BLaER1 (cell line): Measurements from ENCODE around the gene SPAG6.
"Not testable (repeated sequence)": the region's sequence is repeated elsewhere in the genome, so short reads cannot be mapped to it uniquely, and the experiment has no call there.

ENCODE experiments used
- H3K27ac ChIP-seq: shearing (Covaris generic); formaldehyde crosslinking; 2 replicates; pipeline ENCODE4 v1.8.1; 2022
- H3K27me3 ChIP-seq: shearing (Covaris generic); formaldehyde crosslinking; 2 replicates; pipeline ENCODE4 v1.8.1; 2022
- H3K36me3 ChIP-seq: shearing (Covaris generic); formaldehyde crosslinking; 2 replicates; pipeline ENCODE4 v1.8.1; 2022
- H3K4me1 ChIP-seq: shearing (Covaris generic); formaldehyde crosslinking; 2 replicates; pipeline ENCODE4 v1.8.1; 2022
- H3K4me2 ChIP-seq: shearing (Covaris generic); formaldehyde crosslinking; 2 replicates; pipeline ENCODE4 v1.8.1; 2022
- H3K4me3 ChIP-seq: shearing (Covaris generic); formaldehyde crosslinking; 2 replicates; pipeline ENCODE4 v1.8.1; 2022
- H3K9ac ChIP-seq: shearing (Covaris generic); formaldehyde crosslinking; 2 replicates; pipeline ENCODE4 v1.8.1; 2022
- H3K9me3 ChIP-seq: shearing (Covaris generic); formaldehyde crosslinking; 2 replicates; pipeline ENCODE4 v1.8.1; 2022
- H4K20me1 ChIP-seq: shearing (Covaris generic); formaldehyde crosslinking; 2 replicates; pipeline ENCODE4 v1.8.1; 2022
- Cebpa-rat ChIP-seq: shearing (Covaris generic); IDR thresholded peaks from 2 replicates; pipeline ENCODE4 v1.8.1; 2022

Gene SPAG6

DNA sequence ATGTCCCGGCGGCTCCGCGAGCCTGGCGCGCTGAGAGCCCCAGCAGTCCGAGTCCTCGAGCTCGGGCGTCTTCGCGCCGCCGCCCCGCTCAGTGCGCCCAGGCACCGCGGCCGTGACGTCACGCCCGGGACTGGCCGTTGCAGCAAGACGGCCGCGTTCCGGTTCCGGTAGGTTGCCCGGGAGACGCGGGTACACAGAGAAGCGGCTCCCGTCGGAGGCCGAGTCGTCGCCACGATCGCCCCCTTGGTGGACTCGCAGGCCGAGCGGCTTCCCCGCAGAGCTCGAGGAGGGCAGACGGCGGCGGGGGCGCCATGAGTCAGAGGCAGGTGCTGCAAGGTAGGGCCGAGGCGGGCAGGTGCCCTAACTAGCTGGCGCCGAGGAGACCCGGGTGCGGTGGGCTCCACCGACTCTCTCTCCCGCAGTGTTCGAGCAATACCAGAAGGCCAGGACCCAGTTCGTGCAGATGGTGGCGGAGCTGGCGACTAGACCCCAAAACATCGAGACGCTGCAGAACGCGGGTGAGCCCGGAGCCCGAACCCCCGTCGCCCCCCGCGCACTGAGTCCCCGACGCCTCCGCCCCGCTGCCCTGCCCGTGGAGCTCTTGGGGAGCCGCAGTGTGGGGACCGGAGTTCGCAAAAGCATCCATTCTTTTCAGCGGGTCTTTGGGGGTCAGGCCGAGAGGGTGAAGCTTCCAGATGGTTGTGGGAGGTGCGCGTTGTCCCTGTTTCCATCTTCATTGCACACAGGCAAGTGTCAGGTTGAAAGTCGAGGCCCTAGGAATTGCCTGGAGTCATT lies at the start of gene SPAG6:
Gene SPAG6 (plus strand): TSS at position 196 of the 795 bp plus-strand sequence. CDS start 116 bp downstream, at position 312.
- H3K27ac ChIP-seq, result peak within 1 kb of the TSS; percentile 98
- peaks cover 62% of the 10 kb centered on the region for H3K27me3 ChIP-seq
- peak within 1 kb of the TSS; percentile 79 for H3K4me2 ChIP-seq
- H4K20me1 ChIP-seq, result peaks cover 16% of the 10 kb centered on the region
- H3K9me3 ChIP-seq, result peaks cover 14% of the 10 kb centered on the region
- TF ChIP-seq Cebpa-rat, result no peak
- H3K9ac ChIP-seq, result peak within 1 kb of the TSS; percentile 84
- H3K36me3 ChIP-seq, result no peaks in the 10 kb centered on the region
- peak within 1 kb of the TSS; percentile 70 for H3K4me3 ChIP-seq
- H3K4me1 ChIP-seq, result peaks cover 44% of the 10 kb centered on the region

DNA sequence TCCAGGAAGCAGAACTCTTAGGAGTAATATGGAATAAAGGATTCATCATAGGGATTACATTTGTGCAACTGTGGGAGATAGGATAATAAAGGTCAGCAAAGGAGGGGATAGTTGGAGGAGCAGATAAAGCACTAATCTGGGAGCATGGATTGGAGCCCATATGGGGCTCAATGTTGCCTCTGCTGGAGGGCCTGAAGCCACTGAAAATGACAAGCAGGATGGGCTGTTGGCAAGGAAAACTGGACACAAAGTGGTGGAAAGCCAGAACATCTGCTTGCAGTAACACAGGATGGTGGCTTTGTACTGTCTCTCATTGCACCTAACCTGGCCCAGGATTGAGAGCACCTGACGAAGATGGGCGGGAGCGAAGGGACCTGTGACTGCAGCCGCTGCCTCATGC lies 44.1 kb upstream of the SPAG6 start:
- no peaks in the 10 kb centered on the region for H3K36me3 ChIP-seq
- no peak overlapping the region for H3K4me2 ChIP-seq
- H3K4me3 ChIP-seq, result no peak overlapping the region
- no peaks in the 10 kb centered on the region for H3K9me3 ChIP-seq
- no peak for TF ChIP-seq Cebpa-rat
- no peaks in the 10 kb centered on the region for H3K27me3 ChIP-seq
- no peaks in the 10 kb centered on the region for H3K4me1 ChIP-seq
- H3K9ac ChIP-seq, result no peak overlapping the region
- no peaks in the 10 kb centered on the region for H4K20me1 ChIP-seq
- no peak overlapping the region for H3K27ac ChIP-seq

DNA sequence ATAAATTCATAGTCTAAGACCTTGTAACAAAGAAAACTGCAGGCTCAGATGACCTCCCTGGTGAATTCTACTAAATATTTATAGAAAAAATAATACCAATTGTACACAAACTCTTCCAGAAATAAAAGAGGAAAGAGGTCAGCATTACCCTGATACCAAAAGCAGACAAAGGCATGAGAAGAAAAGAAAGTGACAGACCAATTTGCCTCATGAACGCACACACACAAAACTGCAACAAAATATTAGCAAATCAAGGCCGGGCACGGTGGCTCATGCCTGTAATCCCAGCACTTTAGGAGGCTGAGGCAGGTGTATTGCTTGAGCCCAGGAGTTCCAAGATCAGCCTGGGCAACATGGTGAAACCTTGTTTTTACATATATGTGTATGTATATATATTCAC lies 41.8 kb upstream of the SPAG6 start:
- Histone ChIP-seq H3K4me2 (no peak overlapping the region), H4K20me1 (no peaks in the 10 kb centered on the region), H3K4me1 (no peaks in the 10 kb centered on the region), H3K9me3 (no peaks in the 10 kb centered on the region), H3K9ac (no peak overlapping the region), H3K4me3 (no peak overlapping the region), H3K36me3 (no peaks in the 10 kb centered on the region), H3K27me3 (peaks cover 15% of the 10 kb centered on the region; the same call in 1 of the 2 replicates), H3K27ac (no peak overlapping the region)
- no peak for TF ChIP-seq Cebpa-rat

DNA sequence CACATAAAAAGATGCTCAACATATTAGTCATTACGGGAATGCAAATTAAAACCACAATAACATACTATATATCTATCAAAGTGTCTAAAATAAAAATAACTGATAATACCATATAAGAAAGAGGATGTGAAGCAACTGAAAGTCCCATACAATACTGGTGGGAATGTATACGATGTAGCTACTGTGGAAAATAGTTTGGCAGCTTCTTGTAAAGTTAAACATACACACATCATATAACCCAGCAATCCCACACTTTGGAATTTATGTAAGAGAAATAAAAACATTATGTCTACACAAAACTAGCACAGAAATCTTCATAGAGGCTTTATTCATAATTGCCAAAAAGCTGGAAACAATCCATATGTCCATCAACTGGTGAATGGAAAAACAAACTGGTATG lies 39.6 kb upstream of the SPAG6 start:
- no peak for TF ChIP-seq Cebpa-rat
- H4K20me1 ChIP-seq, result peaks cover 7% of the 10 kb centered on the region; the same call in 1 of the 2 replicates
- H3K4me3 ChIP-seq, result no peak overlapping the region
- no peaks in the 10 kb centered on the region for H3K36me3 ChIP-seq
- peaks cover 33% of the 10 kb centered on the region for H3K27me3 ChIP-seq
- no peaks in the 10 kb centered on the region for H3K9me3 ChIP-seq
- H3K9ac ChIP-seq, result no peak overlapping the region
- no peaks in the 10 kb centered on the region for H3K4me1 ChIP-seq
- H3K27ac ChIP-seq, result no peak overlapping the region
- H3K4me2 ChIP-seq, result no peak overlapping the region

DNA sequence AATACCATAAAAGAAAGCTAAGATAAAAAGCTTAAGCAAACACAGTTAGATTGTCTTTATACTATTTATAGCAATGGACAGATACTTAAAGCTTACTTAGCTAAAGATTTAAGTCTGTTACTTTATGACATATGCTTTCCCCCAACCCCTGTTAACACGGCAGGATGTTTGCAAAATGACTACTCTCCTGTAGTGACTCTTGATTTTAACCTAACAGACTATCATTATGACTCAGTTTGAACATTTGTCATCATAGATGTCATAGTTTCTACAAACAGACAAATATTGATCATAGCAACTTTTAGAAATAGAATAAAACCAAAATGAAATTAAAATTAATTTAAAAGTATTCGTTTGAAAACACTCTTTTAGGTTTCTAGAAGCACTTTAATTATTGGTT lies 36.9 kb upstream of the SPAG6 start:
- Histone ChIP-seq H3K36me3 (no peaks in the 10 kb centered on the region), H3K9ac (no peak overlapping the region), H3K4me2 (no peak overlapping the region), H3K9me3 (no peaks in the 10 kb centered on the region), H3K4me3 (no peak overlapping the region), H3K27me3 (peaks cover 60% of the 10 kb centered on the region), H3K27ac (no peak overlapping the region), H4K20me1 (peaks cover 27% of the 10 kb centered on the region), H3K4me1 (no peaks in the 10 kb centered on the region)
- TF ChIP-seq Cebpa-rat, result no peak

DNA sequence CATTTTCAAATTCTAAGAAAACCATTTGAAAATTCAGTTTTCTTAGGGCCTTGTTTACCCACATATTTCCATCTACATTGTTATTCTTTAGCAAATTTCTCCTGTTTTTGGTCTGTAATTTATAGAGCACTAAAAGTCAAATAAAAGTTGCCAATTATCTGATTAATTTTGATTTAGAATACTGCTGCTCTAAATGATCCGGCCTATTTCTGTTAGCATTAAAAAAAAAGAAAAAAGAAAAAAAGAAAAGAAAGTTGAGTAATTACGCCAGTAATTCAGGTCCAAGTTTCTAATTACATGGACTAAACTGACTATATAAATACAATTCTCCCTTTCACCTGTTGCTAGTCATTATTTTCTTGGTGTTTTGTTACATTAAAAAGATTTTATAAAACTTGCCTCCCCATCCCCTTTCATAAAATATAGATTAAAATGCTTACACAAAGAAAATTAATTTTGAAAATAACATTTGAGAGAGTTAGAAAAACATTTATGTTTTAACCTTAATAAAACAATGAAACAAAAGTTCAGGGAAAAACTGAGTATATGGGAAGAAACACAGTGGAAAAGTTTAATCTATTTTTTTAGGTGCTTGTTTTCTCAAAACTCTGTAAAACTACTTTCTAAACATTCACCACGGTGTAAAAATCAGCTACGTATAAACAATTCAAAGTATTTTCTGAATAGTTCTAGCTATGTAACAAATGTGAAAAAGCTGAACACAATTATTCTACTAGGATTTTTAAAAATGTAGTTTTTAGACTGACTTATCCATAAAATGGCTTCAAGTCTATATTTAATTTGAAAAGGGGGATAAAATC lies 35.9 kb upstream of the SPAG6 start:
- Histone ChIP-seq H3K9me3 (no peaks in the 10 kb centered on the region), H3K4me3 (no peak overlapping the region), H3K4me2 (no peak overlapping the region), H3K36me3 (no peaks in the 10 kb centered on the region), H3K27ac (no peak overlapping the region), H3K4me1 (no peaks in the 10 kb centered on the region), H4K20me1 (peaks cover 37% of the 10 kb centered on the region), H3K9ac (no peak overlapping the region), H3K27me3 (peaks cover 70% of the 10 kb centered on the region)
- no peak for TF ChIP-seq Cebpa-rat

DNA sequence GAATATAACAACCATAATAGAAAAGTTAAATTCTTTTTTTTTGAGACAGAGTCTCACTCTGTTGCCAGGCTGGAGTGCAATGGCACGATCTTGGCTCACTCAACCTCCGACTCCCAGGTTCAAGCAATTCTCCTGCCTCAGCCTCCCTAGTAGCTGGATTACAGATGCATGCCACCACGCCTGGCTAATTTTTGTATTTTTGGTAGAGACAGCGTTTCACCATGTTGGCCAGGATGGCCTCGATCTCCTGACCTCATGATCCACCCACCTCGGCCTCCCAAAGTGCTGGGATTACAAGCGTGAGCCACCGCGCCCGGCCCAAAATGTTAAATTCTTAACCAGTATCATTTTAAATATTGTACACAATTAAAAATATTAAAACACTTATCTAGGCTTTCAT lies 35.3 kb upstream of the SPAG6 start:
- not testable (repeated sequence) for H3K9ac ChIP-seq, H3K9me3 ChIP-seq, H3K4me2 ChIP-seq, H3K27ac ChIP-seq, H3K4me1 ChIP-seq, H3K36me3 ChIP-seq, H3K4me3 ChIP-seq
- Histone ChIP-seq H4K20me1 (peaks cover 43% of the 10 kb centered on the region), H3K27me3 (peaks cover 76% of the 10 kb centered on the region)

DNA sequence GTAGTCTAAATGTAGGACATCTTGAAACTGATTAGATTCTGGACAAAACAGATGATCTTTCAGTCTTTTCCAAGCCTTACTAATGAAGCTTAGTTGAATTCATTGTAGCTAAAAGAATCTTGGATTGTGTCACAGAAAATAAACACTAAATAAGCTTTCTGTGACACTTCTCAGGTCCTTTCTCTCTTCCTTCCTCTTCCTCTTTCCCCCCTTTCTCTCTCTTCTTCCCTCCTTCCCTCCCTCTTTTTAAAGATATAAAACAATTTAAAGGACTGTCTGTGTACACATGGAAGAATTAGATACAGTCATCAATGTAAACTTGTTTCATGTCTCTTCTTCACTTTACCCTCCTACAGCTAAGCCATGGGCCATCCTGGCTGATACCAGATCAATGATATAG lies 34.4 kb upstream of the SPAG6 start:
- Histone ChIP-seq H3K27ac (no peak overlapping the region), H3K4me3 (no peak overlapping the region), H3K27me3 (peaks cover 85% of the 10 kb centered on the region), H4K20me1 (peaks cover 53% of the 10 kb centered on the region), H3K4me2 (no peak overlapping the region), H3K9me3 (no peaks in the 10 kb centered on the region), H3K4me1 (no peaks in the 10 kb centered on the region), H3K36me3 (no peaks in the 10 kb centered on the region), H3K9ac (no peak overlapping the region)
- TF ChIP-seq Cebpa-rat, result no peak

DNA sequence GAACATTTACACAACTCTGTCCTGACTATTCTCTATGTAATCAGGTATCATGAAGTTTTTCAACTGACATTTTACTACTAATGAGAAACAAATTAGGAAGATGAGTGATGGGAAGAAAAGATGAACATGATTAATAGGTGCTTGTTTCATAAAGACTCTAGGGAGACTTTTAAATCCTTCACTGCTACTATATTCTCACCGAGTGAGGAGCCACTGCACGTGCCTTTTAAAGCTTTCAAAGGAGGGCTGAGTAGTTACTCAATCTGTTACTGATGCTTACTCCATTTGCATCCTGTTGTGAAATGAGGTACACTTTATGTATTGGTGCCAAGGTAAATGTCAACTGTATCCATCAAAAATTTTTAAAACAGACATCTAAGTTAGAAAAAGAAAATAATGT lies 30.4 kb upstream of the SPAG6 start:
- TF ChIP-seq Cebpa-rat, result no peak
- no peaks in the 10 kb centered on the region for H3K36me3 ChIP-seq
- no peak overlapping the region for H3K9ac ChIP-seq
- 0 out of 2 replicates have a peak overlapping the region, but pooled peaks have one; percentile 79 for H3K4me2 ChIP-seq
- no peak overlapping the region; the same call in 1 of the 2 replicates for H3K4me3 ChIP-seq
- H3K9me3 ChIP-seq, result no peaks in the 10 kb centered on the region
- H3K4me1 ChIP-seq, result no peaks in the 10 kb centered on the region
- H3K27ac ChIP-seq, result no peak overlapping the region
- H3K27me3 ChIP-seq, result peaks cover 99% of the 10 kb centered on the region
- peaks cover 86% of the 10 kb centered on the region for H4K20me1 ChIP-seq
